CD14-positive monocyte (primary cell): ENCODE results near the gene SLIRP. TPM values are rescaled to one million over a fixed set of nuclear protein-coding genes. Genes with fewer than 3 reads are reported as not detected.

Experiments
- DNase-seq, 3 donors: peaks; one replicate each; pipeline ENCODE4 v3.0.0-alpha.2; 2011 to 2022
- H2AFZ ChIP-seq: 2 replicates; pipeline ENCODE4 v1.6.0; 2012; ENCODE audit warnings: mild to moderate bottlenecking, low read depth, low read length, inconsistent platforms; ENCODE audit not compliant: insufficient read depth, poor library complexity, severe bottlenecking
- H3K27ac ChIP-seq, 2 donors: 1 replicate in 1 of 2; 2 replicates in 1 of 2; pipeline ENCODE4 v1.5.1; 2012 to 2013; ENCODE audit warnings: low read length in 2 of 2, control low read depth in 1 of 2, inconsistent platforms in 1 of 2, low read depth in 1 of 2, mild to moderate bottlenecking in 1 of 2
- H3K27me3 ChIP-seq, 2 donors: one replicate each; pipeline versions ENCODE4 v1.6.0 to v1.6.1; 2011 to 2013; ENCODE audit warnings: low read length in 2 of 2; ENCODE audit not compliant: control insufficient read depth in 2 of 2, insufficient read depth in 2 of 2
- H3K36me3 ChIP-seq, 2 donors: replicated peaks in 1 of 2; 1 replicate in 1 of 2; 2 replicates in 1 of 2; pipeline versions ENCODE4 v1.5.1 to v1.6.1; 2012 to 2013; ENCODE audit warnings: low read length in 2 of 2, control low read depth in 1 of 2, inconsistent platforms in 1 of 2, mild to moderate bottlenecking in 1 of 2; ENCODE audit not compliant: insufficient read depth in 2 of 2, control insufficient read depth in 1 of 2
- H3K4me1 ChIP-seq, 2 donors: 1 replicate in 1 of 2; 2 replicates in 1 of 2; pipeline versions ENCODE4 v1.5.1 to v1.6.1; 2012 to 2013; ENCODE audit warnings: low read length in 2 of 2, control low read depth in 1 of 2, inconsistent platforms in 1 of 2, mild to moderate bottlenecking in 1 of 2, moderate library complexity in 1 of 2; ENCODE audit not compliant: insufficient read depth in 2 of 2, control insufficient read depth in 1 of 2
- H3K4me2 ChIP-seq: replicated peaks from 2 replicates; pipeline ENCODE3; 2012; ENCODE audit warnings: low read length, moderate library complexity, mild to moderate bottlenecking; ENCODE audit not compliant: poor library complexity, severe bottlenecking; ENCODE audit errors: extremely low read depth
- H3K4me3 ChIP-seq, 3 experiments: fragments of 200-600 bp in 1 of 3; sonication (generic) in 1 of 3; replicated peaks in 1 of 3; 1 replicate in 2 of 3; 2 replicates in 1 of 3; pipeline ENCODE4 v1.5.1; 2011 to 2013; ENCODE audit warnings: low read length in 3 of 3, mild to moderate bottlenecking in 3 of 3, control low read depth in 2 of 3, low read depth in 2 of 3, inconsistent platforms in 1 of 3, moderate library complexity in 1 of 3
- H3K79me2 ChIP-seq: 2 replicates; pipeline ENCODE4 v1.6.0; 2012; ENCODE audit warnings: mild to moderate bottlenecking, control low read depth, inconsistent platforms, low read length, moderate library complexity; ENCODE audit not compliant: insufficient read depth
- H3K9ac ChIP-seq: 2 replicates; pipeline ENCODE4 v1.6.0; 2017; ENCODE audit warnings: low read length, mild to moderate bottlenecking; ENCODE audit not compliant: insufficient read depth, poor library complexity, severe bottlenecking
- H3K9me3 ChIP-seq, 2 donors: replicated peaks in 1 of 2; 1 replicate in 1 of 2; 2 replicates in 1 of 2; pipeline versions ENCODE4 v1.5.1 to v1.6.1; 2012 to 2013; ENCODE audit warnings: low read length in 2 of 2, control low read depth in 1 of 2; ENCODE audit not compliant: control insufficient read depth in 1 of 2, insufficient read depth in 1 of 2
- H4K20me1 ChIP-seq: 2 replicates; pipeline ENCODE4 v1.6.0; 2012; ENCODE audit warnings: mild to moderate bottlenecking, low read length, control low read depth, moderate library complexity; ENCODE audit not compliant: insufficient read depth
- H3K27ac Mint-ChIP-seq, 7 donors: one replicate each; pipeline ENCODE4 v1.8.0; 2020; ENCODE audit warnings: mild to moderate bottlenecking in 7 of 7, mixed read lengths in 7 of 7, moderate library complexity in 6 of 7, inconsistent platforms in 2 of 7
- H3K27me3 Mint-ChIP-seq, 3 donors: one replicate each; pipeline ENCODE4 v1.8.0; 2021 to 2022; ENCODE audit warnings: low read depth in 3 of 3, mild to moderate bottlenecking in 3 of 3, mixed read lengths in 3 of 3, moderate library complexity in 3 of 3, inconsistent platforms in 1 of 3
- H3K36me3 Mint-ChIP-seq, 2 donors: one replicate each; pipeline ENCODE4 v1.8.0; 2020; ENCODE audit warnings: mixed read lengths in 2 of 2, inconsistent platforms in 1 of 2, mild to moderate bottlenecking in 1 of 2
- H3K4me1 Mint-ChIP-seq: one replicate; pipeline ENCODE4 v1.8.0; 2020; ENCODE audit warnings: mild to moderate bottlenecking, mixed read lengths
- H3K4me3 Mint-ChIP-seq, 2 donors: one replicate each; pipeline ENCODE4 v1.8.0; 2020; ENCODE audit warnings: mild to moderate bottlenecking in 2 of 2, mixed read lengths in 2 of 2, moderate library complexity in 1 of 2
- H3K9me3 Mint-ChIP-seq, 7 donors: one replicate each; pipeline ENCODE4 v1.8.0; 2020 to 2022; ENCODE audit warnings: mixed read lengths in 7 of 7, mild to moderate bottlenecking in 6 of 7, moderate library complexity in 6 of 7, inconsistent platforms in 2 of 7
- WGBS: methylation state at CpG from one replicate; pipeline ENCODE4 v1.1.5; 2013; ENCODE audit warnings: missing lambda C conversion rate; ENCODE audit not compliant: insufficient coverage; 5-methylcytosine and 5-hydroxymethylcytosine counted together
- intact Hi-C, 2 donors: fragments of 100-400 bp; cut with micrococcal nuclease; formaldehyde crosslinking; loops; one replicate each; pipeline versions ENCODE4 v1.15.0 to v1.15.1; 2023
- polyA plus RNA-seq, 3 donors: library from polyadenylated mRNA; depleted of rRNA in 1 of 3; unstranded in 2 of 3; stranded (reverse) in 1 of 3; fragments of 300-500 nt in 2 of 3; fragments of >200 nt in 1 of 3; fragmentation: Illumina TruSeq in 2 of 3; gene quantifications; 1 replicate in 2 of 3; 2 replicates in 1 of 3; pipeline ENCODE4 v1.2.3, GENCODE V29; 2012 to 2021
- TF ChIP-seq, protein P1 (sequence below): fragments of 200-600 bp; IDR thresholded peaks from one replicate; pipeline ENCODE4 v1.8.0; 2022; ENCODE audit warnings: antibody characterized with exemption, mild to moderate bottlenecking

The SLIRP gene
- polyA plus RNA-seq, 3 donors: 89.3 to 402 (median 323) TPM

DNA sequence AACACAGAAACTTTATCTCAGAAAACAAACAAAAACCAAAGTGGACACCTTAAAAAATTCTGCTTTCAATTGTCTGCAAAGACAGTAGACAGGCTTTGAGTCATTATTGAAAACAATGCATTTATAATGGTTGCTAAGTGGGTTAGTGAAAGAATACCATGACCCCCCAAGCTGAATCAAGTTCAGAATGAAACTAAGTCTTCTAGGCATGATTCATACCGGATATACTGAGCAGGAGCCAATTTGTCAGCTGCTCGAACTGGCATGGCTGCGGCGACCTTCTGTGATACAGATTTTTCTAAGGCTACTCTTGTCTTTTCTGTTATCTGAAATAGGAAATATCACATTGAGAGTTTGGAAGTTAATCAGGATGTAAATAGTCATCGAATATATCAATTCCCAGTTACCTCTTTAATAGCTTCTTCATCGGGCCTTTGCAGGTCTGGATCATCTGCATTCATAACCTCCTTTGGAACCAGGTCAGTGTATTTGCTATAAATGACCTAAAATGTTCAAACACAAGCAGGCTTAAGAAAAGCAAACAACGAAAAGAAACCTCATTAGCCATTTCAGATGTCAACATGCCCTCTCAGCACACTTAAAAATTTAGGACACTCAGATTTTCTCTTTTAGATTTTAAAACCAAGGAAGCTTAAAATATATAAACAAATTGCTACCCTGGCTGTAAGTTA is 30.8 kb downstream of the SLIRP start:
- no peak overlapping the region for H3K4me2 ChIP-seq
- Mint-ChIP-seq H3K27me3 (no peaks in the 10 kb centered on the region), H3K36me3 (peaks cover 61 to 77% of the 10 kb centered on the region in 2 donors), H3K4me1 (peaks cover 4% of the 10 kb centered on the region), H3K27ac (no peak overlapping the region), H3K4me3 (no peak overlapping the region), H3K9me3 (no peaks in the 10 kb centered on the region)
- no peaks in the 10 kb centered on the region for H3K27me3 ChIP-seq
- H2AFZ ChIP-seq: no peak overlapping the region
- DNase-seq: no peak
- no peak overlapping the region for H3K4me3 ChIP-seq
- H3K9me3 ChIP-seq: no peaks in the 10 kb centered on the region
- no peak overlapping the region for H3K27ac ChIP-seq
- TF ChIP-seq, protein P1, sequence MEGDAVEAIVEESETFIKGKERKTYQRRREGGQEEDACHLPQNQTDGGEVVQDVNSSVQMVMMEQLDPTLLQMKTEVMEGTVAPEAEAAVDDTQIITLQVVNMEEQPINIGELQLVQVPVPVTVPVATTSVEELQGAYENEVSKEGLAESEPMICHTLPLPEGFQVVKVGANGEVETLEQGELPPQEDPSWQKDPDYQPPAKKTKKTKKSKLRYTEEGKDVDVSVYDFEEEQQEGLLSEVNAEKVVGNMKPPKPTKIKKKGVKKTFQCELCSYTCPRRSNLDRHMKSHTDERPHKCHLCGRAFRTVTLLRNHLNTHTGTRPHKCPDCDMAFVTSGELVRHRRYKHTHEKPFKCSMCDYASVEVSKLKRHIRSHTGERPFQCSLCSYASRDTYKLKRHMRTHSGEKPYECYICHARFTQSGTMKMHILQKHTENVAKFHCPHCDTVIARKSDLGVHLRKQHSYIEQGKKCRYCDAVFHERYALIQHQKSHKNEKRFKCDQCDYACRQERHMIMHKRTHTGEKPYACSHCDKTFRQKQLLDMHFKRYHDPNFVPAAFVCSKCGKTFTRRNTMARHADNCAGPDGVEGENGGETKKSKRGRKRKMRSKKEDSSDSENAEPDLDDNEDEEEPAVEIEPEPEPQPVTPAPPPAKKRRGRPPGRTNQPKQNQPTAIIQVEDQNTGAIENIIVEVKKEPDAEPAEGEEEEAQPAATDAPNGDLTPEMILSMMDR: no peak
- no peak overlapping the region for H3K9ac ChIP-seq
- 100% methylated on average over 2 of the region's 7 CpGs for WGBS
- H3K4me1 ChIP-seq: no peaks in the 10 kb centered on the region
- intact Hi-C loops: no loop called here
- peaks cover 75 to 92% of the 10 kb centered on the region in 2 donors for H3K36me3 ChIP-seq
- H4K20me1 ChIP-seq: peaks cover 53% of the 10 kb centered on the region
- peaks cover 41% of the 10 kb centered on the region for H3K79me2 ChIP-seq

DNA sequence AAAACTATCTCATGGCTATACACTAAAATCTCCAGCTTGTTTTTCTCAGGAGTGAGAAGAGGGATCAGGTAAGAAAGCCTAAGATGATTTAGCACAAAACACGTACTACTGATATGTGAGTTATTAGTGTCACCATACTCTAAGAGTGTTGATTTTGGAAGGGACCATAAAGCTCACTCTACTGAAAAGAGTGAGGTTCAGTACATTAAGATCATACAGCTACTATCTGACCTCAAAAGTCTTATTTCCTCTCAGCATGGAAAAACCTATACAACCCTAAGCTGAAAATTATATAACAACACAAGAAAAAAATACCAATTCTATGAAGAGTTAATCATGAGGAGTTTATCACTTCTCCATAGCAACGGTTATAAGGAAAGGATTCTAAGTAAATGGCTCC is 33.5 kb downstream of the SLIRP start:
- intact Hi-C loops: no loop called here
- no peak overlapping the region for H3K9ac ChIP-seq
- WGBS: no CpG with 5 or more reads among the region's 2 CpGs

More for the DNA sequence above, 33.5 kb downstream of the SLIRP start:
- Histone ChIP-seq H3K4me3 (no peak overlapping the region), H4K20me1 (peaks cover 78% of the 10 kb centered on the region), H3K79me2 (peaks cover 64% of the 10 kb centered on the region), H3K27ac (no peak overlapping the region), H3K4me2 (no peak overlapping the region), H2AFZ (no peak overlapping the region), H3K36me3 (peaks cover 69 to 92% of the 10 kb centered on the region in 2 donors), H3K4me1 (no peaks in the 10 kb centered on the region), H3K27me3 (no peaks in the 10 kb centered on the region), H3K9me3 (no peaks in the 10 kb centered on the region)
- Mint-ChIP-seq H3K27me3 (no peaks in the 10 kb centered on the region), H3K36me3 (peaks cover 49 to 77% of the 10 kb centered on the region in 2 donors), H3K9me3 (no peaks in the 10 kb centered on the region), H3K4me3 (no peak overlapping the region), H3K27ac (no peak overlapping the region), H3K4me1 (peaks cover 4% of the 10 kb centered on the region)
- TF ChIP-seq, protein P1: no peak
- DNase-seq: no peak
